Measurements from ENCODE around the gene RAB3GAP1. TPM values are rescaled to one million over a fixed set of nuclear protein-coding genes. Genes with fewer than 3 reads are reported as not detected.
"Not testable (repeated sequence)": the region's sequence is repeated elsewhere in the genome, so short reads cannot be mapped to it uniquely, and the experiment has no call there.

RAB3GAP1 gene
- total RNA-seq, 2 experiments from 2014 or later = 40.2 to 63.6 TPM

- Histone ChIP-seq H2AFZ (ENCODE audit: low read length) (no peak overlapping the region), H3K27ac (ENCODE audit: low read depth, low read length, poor library complexity, severe bottlenecking) (no peak overlapping the region), H3K79me2 (ENCODE audit: insufficient read depth, low read depth, low read length) (peaks cover 13% of the 10 kb centered on the region), H3K36me3 (ENCODE audit: insufficient read depth, low read length) (peaks cover 54% of the 10 kb centered on the region), H3K4me1 (ENCODE audit: insufficient read depth, low read length, poor library complexity, severe bottlenecking) (no peaks in the 10 kb centered on the region), H3K9me2 (ENCODE audit: insufficient read depth, low read length) (no peaks in the 10 kb centered on the region), H3K4me3 (ENCODE audit: low read depth, low read length, poor library complexity, severe bottlenecking) (no peak overlapping the region), H3K9me3 (ENCODE audit: low read length) (peaks cover 33% of the 10 kb centered on the region), H4K20me1 (ENCODE audit: insufficient read depth, low read length) (no peaks in the 10 kb centered on the region), H3K4me2 (ENCODE audit: low read length) (no peak overlapping the region)
- no peak for TF ChIP-seq CTCF (conservative IDR thresholded peaks at IDR 0.05; ENCODE audit: low read length)
- no peak for TF ChIP-seq EZH2phosphoT487 (IDR thresholded peaks at IDR 0.05; ENCODE audit: borderline replicate concordance, low read depth, low read length)
- ChIA-PET POLR2A (no interaction called here), CTCF (ENCODE audit: unreplicated experiment) (no interaction called here)
- BruUV-seq (replicated peaks) = no TSS peak
- intact Hi-C loops (cut with micrococcal nuclease; ENCODE audit: unreplicated experiment) = no loop called here
- no peak for DNase-seq (ENCODE audit: low spot score)
Measured at GRCh38 chr2:135076556-135076955, 24.5 kb downstream of the RAB3GAP1 start.

- no peak overlapping the region for H3K27ac ChIP-seq (ENCODE audit: low read depth, low read length, poor library complexity, severe bottlenecking)
- no TSS peak for BruUV-seq (replicated peaks)
- no peak for TF ChIP-seq EZH2phosphoT487 (IDR thresholded peaks at IDR 0.05; ENCODE audit: borderline replicate concordance, low read depth, low read length)
- TF ChIP-seq CTCF (conservative IDR thresholded peaks at IDR 0.05; ENCODE audit: low read length) = no peak
- CTCF ChIA-PET (ENCODE audit: unreplicated experiment) = no interaction called here
- no peaks in the 10 kb centered on the region for H3K9me2 ChIP-seq (ENCODE audit: insufficient read depth, low read length)
- 0 out of 2 replicates have a peak, but pooled peaks cover 14% of the 10 kb centered on the region for H3K9me3 ChIP-seq (ENCODE audit: low read length)
- no peak overlapping the region for H2AFZ ChIP-seq (ENCODE audit: low read length)
- H4K20me1 ChIP-seq (ENCODE audit: insufficient read depth, low read length) = no peaks in the 10 kb centered on the region
- H3K79me2 ChIP-seq (ENCODE audit: insufficient read depth, low read depth, low read length) = peaks cover 16% of the 10 kb centered on the region
- peaks cover 52% of the 10 kb centered on the region for H3K36me3 ChIP-seq (ENCODE audit: insufficient read depth, low read length)
- no peak overlapping the region for H3K4me3 ChIP-seq (ENCODE audit: low read depth, low read length, poor library complexity, severe bottlenecking)
- H3K4me1 ChIP-seq (ENCODE audit: insufficient read depth, low read length, poor library complexity, severe bottlenecking) = no peaks in the 10 kb centered on the region
- POLR2A ChIA-PET = interaction anchor here (1.3 kb wide), 1 partner anchor 8 kb away, joined by 3 read pairs; no protein-coding TSS in a partner anchor
- no peak for DNase-seq (ENCODE audit: low spot score)
- H3K4me2 ChIP-seq (ENCODE audit: low read length) = no peak overlapping the region
- intact Hi-C loops (cut with micrococcal nuclease; ENCODE audit: unreplicated experiment) = no loop called here
Measured at GRCh38 chr2:135078417-135078816, 26.3 kb downstream of the RAB3GAP1 start.

GRCh38 chr2:135086222-135086621 is 34.1 kb downstream of the RAB3GAP1 start:
- H2AFZ ChIP-seq (ENCODE audit: low read length) = no peak overlapping the region
- no peaks in the 10 kb centered on the region for H3K4me1 ChIP-seq (ENCODE audit: insufficient read depth, low read length, poor library complexity, severe bottlenecking)
- peaks cover 19% of the 10 kb centered on the region for H3K36me3 ChIP-seq (ENCODE audit: insufficient read depth, low read length)
- DNase-seq (ENCODE audit: low spot score) = no peak
- H3K9me3 ChIP-seq (ENCODE audit: low read length) = no peaks in the 10 kb centered on the region
- no peak overlapping the region for H3K27ac ChIP-seq (ENCODE audit: low read depth, low read length, poor library complexity, severe bottlenecking)
- H3K79me2 ChIP-seq (ENCODE audit: insufficient read depth, low read depth, low read length) = peaks cover 37% of the 10 kb centered on the region; the same call in 1 of the 2 replicates
- no peaks in the 10 kb centered on the region for H4K20me1 ChIP-seq (ENCODE audit: insufficient read depth, low read length)
- no TSS peak for BruUV-seq (replicated peaks)
- H3K9me2 ChIP-seq (ENCODE audit: insufficient read depth, low read length) = no peaks in the 10 kb centered on the region
- CTCF ChIA-PET (ENCODE audit: unreplicated experiment) = no interaction called here
- intact Hi-C loops (cut with micrococcal nuclease; ENCODE audit: unreplicated experiment) = no loop called here
- H3K4me2 ChIP-seq (ENCODE audit: low read length) = no peak overlapping the region
- POLR2A ChIA-PET = interaction anchor here (0.6 to 0.9 kb wide), 2 partner anchors 29 to 338 kb away, joined by 3 read pairs; no protein-coding TSS in a partner anchor
- no peak overlapping the region for H3K4me3 ChIP-seq (ENCODE audit: low read depth, low read length, poor library complexity, severe bottlenecking)
- TF ChIP-seq EZH2phosphoT487 (IDR thresholded peaks at IDR 0.05; ENCODE audit: borderline replicate concordance, low read depth, low read length) (no peak), CTCF (conservative IDR thresholded peaks at IDR 0.05; ENCODE audit: low read length) (no peak)

- BruUV-seq (replicated peaks); CTCF ChIA-PET (ENCODE audit: unreplicated experiment); intact Hi-C loops (cut with micrococcal nuclease; ENCODE audit: unreplicated experiment): not testable (repeated sequence)
Measured at GRCh38 chr2:135089597-135089996, 37.5 kb downstream of the RAB3GAP1 start.

More at GRCh38 chr2:135089597-135089996, 37.5 kb downstream of the RAB3GAP1 start:
- H3K79me2 ChIP-seq (ENCODE audit: insufficient read depth, low read depth, low read length) = peaks cover 30% of the 10 kb centered on the region; the same call in 1 of the 2 replicates
- H3K4me3 ChIP-seq (ENCODE audit: low read depth, low read length, poor library complexity, severe bottlenecking); H3K9me3 ChIP-seq (ENCODE audit: low read length); H3K4me2 ChIP-seq (ENCODE audit: low read length); H3K9me2 ChIP-seq (ENCODE audit: insufficient read depth, low read length); DNase-seq (ENCODE audit: low spot score); H3K27ac ChIP-seq (ENCODE audit: low read depth, low read length, poor library complexity, severe bottlenecking); H4K20me1 ChIP-seq (ENCODE audit: insufficient read depth, low read length); H2AFZ ChIP-seq (ENCODE audit: low read length); H3K4me1 ChIP-seq (ENCODE audit: insufficient read depth, low read length, poor library complexity, severe bottlenecking); POLR2A ChIA-PET: not testable (repeated sequence)
- H3K36me3 ChIP-seq (ENCODE audit: insufficient read depth, low read length) = peaks cover 26% of the 10 kb centered on the region
